Chondrocyte (in vitro differentiated cells): ENCODE results near the gene CST3. TPM values are rescaled to one million over a fixed set of nuclear protein-coding genes. Genes with fewer than 3 reads are reported as not detected.

Source experiments
- DNase-seq: peaks from one replicate; pipeline ENCODE4 v3.0.0; 2021; ENCODE audit warnings: mixed read lengths, low spot score
- H3K27ac Mint-ChIP-seq: one replicate; pipeline ENCODE4 v1.8.0; 2021; ENCODE audit warnings: mild to moderate bottlenecking, moderate library complexity, mixed read lengths; ENCODE audit not compliant: unreplicated experiment
- H3K27me3 Mint-ChIP-seq: 2 replicates; pipeline ENCODE4 v1.8.0; 2021; ENCODE audit warnings: low read depth, mixed read lengths
- H3K36me3 Mint-ChIP-seq: 2 replicates; pipeline ENCODE4 v1.8.0; 2021; ENCODE audit warnings: low read depth, mixed read lengths
- H3K4me1 Mint-ChIP-seq: 2 replicates; pipeline ENCODE4 v1.8.0; 2021; ENCODE audit warnings: low read depth, mild to moderate bottlenecking, mixed read lengths
- H3K4me3 Mint-ChIP-seq: one replicate; pipeline ENCODE4 v1.8.0; 2021; ENCODE audit warnings: mild to moderate bottlenecking, moderate library complexity, mixed read lengths; ENCODE audit not compliant: unreplicated experiment
- H3K9me3 Mint-ChIP-seq: 2 replicates; pipeline ENCODE4 v1.8.0; 2021; ENCODE audit warnings: low read depth, mixed read lengths
- total RNA-seq: library from RNA; stranded (reverse); gene quantifications from 3 replicates; pipeline ENCODE4 v1.2.1, GENCODE V29; 2021
- TF ChIP-seq, protein P1 (sequence below): fragments of 200-600 bp; sonication (generic); IDR thresholded peaks from 2 replicates; pipeline ENCODE4 v1.5.0; 2021; ENCODE audit warnings: antibody characterized with exemption, mild to moderate bottlenecking, moderate library complexity

Gene CST3
- total RNA-seq, 1 donor from 2014 or later: 487 TPM

DNA sequence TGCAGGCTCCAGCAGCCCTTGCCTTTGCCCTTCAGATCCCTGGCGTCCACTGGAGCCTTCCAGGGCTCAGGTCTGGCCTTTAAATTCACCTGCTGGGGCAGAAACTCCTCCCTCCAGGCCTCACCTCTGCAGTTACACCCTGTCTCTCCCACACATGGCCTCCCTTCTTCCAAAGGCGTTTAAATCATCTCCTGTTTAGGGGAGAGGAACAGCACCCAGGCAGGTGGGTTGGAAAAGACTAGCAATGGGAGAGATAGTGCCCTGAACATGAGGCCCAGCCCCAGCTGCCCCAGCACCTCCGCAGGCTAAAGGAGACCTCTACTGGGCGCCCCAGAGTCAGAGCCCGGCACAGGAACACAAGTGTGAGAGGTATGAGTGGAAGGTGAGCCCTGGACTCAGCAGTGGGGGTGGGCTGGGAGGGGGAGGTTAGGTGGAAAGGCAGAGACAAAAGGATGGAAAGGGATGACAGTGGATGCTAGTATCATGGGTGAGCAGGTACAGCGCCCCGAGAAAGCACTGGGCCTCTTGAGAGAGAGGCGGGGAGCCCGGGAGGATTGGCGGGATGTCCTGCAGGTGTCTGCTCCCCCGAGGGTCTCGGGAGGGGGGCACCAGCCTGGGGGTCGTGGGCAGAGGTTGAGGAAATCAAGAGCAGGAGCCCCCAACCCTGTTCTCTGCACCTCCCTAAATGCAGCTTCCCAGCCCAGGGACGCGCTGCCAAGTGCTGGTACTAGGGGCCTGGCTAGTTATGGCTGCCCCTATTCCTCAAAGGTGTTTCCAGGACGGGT is 31.7 kb downstream of the CST3 start, which contains the start of gene CST9:
TSS of gene CST9 (minus strand) at position 51 of the 785 bp plus-strand sequence. CDS start 53 bp downstream, outside the sequence.
- H3K27ac Mint-ChIP-seq: no peak within 1 kb of the TSS
- DNase-seq: no peak
- TF ChIP-seq, protein P1, sequence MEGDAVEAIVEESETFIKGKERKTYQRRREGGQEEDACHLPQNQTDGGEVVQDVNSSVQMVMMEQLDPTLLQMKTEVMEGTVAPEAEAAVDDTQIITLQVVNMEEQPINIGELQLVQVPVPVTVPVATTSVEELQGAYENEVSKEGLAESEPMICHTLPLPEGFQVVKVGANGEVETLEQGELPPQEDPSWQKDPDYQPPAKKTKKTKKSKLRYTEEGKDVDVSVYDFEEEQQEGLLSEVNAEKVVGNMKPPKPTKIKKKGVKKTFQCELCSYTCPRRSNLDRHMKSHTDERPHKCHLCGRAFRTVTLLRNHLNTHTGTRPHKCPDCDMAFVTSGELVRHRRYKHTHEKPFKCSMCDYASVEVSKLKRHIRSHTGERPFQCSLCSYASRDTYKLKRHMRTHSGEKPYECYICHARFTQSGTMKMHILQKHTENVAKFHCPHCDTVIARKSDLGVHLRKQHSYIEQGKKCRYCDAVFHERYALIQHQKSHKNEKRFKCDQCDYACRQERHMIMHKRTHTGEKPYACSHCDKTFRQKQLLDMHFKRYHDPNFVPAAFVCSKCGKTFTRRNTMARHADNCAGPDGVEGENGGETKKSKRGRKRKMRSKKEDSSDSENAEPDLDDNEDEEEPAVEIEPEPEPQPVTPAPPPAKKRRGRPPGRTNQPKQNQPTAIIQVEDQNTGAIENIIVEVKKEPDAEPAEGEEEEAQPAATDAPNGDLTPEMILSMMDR: no peak
- H3K27me3 Mint-ChIP-seq: no peaks in the 10 kb centered on the region
- no peak within 1 kb of the TSS for H3K4me3 Mint-ChIP-seq
- H3K4me1 Mint-ChIP-seq: peaks cover 12% of the 10 kb centered on the region
- no peaks in the 10 kb centered on the region for H3K9me3 Mint-ChIP-seq
- no peaks in the 10 kb centered on the region for H3K36me3 Mint-ChIP-seq

DNA sequence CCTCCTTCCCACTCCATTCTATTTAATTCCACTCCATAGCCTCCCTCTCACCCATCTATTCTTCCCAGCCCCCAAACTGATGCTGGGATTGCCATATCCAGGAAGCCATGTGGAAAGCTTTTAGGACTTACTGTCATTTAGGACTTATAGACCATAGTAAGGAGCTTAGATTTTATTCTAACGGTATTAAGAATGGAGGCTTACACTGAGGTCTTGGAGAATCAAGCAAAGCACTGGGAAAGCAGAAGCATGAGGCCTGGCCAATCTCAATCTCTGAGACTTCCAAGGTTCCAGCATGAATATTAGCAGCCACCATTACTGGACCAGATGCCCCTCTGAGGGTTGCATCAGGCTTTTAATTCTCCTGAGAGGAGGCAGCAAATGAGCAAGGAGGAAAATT is 33.4 kb downstream of the CST3 start:
- Mint-ChIP-seq H3K36me3 (no peaks in the 10 kb centered on the region), H3K9me3 (no peaks in the 10 kb centered on the region), H3K27ac (no peak overlapping the region), H3K4me3 (no peak overlapping the region), H3K27me3 (no peaks in the 10 kb centered on the region), H3K4me1 (peaks cover 12% of the 10 kb centered on the region)
- TF ChIP-seq, protein P1: no peak
- DNase-seq: no peak

DNA sequence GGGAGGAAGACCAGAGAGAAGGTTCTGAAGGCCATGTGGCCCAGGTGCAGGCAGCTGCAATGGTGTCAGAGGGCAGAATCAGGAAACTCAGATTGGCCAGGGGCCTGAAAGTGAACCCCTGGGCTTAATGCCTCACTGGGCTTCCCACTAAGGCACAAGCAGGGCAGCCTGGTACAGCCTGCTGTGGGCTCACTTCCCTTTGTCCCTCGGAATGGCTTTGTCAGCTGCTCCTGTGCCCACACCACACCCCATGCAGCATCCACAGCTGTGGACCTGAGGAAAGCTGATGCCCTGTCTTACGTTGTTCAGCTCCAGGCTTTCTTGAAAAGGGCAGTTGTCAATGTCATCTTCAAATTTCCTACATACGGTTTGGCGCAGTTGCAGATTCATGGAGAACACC is 34.4 kb downstream of the CST3 start:
- TF ChIP-seq, protein P1: no peak
- Mint-ChIP-seq H3K4me3 (no peak overlapping the region), H3K9me3 (no peaks in the 10 kb centered on the region), H3K4me1 (peaks cover 12% of the 10 kb centered on the region), H3K27me3 (no peaks in the 10 kb centered on the region), H3K36me3 (no peaks in the 10 kb centered on the region), H3K27ac (no peak overlapping the region)
- no peak for DNase-seq

DNA sequence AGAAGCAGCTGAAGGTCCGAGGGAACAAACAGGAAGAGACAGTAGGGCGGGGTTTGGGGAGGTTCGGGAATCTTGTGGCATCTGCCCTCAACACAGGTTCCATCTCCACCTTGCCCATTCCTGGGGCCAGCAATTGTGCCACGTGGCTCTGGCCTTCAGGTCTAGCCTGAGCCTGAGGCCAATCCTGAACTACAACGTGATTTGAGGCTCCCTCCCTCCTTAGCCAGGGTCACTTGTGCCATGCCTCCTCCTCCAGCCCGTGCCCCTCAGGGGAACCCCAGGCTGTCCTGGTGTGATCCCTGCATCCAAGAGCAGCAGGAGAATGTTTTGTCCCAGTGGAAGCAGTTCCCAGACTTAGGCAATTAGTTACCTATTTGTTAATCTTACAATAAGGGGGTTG is 35.1 kb downstream of the CST3 start:
- Mint-ChIP-seq H3K27ac (no peak overlapping the region), H3K4me3 (no peak overlapping the region)
- no peak for DNase-seq

DNA sequence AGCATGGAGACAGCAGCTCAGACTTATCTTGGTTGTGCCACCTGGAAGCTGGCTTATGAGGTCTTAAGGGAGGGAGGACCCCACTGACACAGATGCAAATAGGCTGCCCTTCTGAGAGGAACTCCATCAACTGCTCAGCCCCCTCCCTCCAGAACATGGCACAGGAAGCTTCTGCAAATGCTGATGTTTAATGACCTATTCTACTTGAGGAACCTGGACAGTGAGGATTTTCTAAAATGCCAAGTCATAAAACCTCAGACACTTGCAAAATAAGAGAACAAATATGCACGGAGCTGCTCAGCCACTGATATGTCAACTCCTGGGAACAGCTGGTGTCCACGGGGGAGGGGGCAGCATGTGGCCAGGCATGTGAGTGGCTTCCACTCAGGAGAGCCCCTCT is 35.5 kb downstream of the CST3 start:
- Mint-ChIP-seq H3K36me3 (no peaks in the 10 kb centered on the region), H3K27ac (no peak overlapping the region), H3K4me3 (no peak overlapping the region), H3K4me1 (peaks cover 12% of the 10 kb centered on the region), H3K27me3 (peaks cover 3% of the 10 kb centered on the region), H3K9me3 (no peaks in the 10 kb centered on the region)
- DNase-seq: no peak
- TF ChIP-seq, protein P1: no peak

More for the DNA sequence above, 35.1 kb downstream of the CST3 start:
- Mint-ChIP-seq H3K4me1 (peaks cover 12% of the 10 kb centered on the region), H3K36me3 (no peaks in the 10 kb centered on the region), H3K9me3 (no peaks in the 10 kb centered on the region), H3K27me3 (peaks cover 2% of the 10 kb centered on the region)
- TF ChIP-seq, protein P1: no peak
